ENCODE results near the gene DYDC2. TPM values are rescaled to one million over a fixed set of nuclear protein-coding genes. Genes with fewer than 3 reads are reported as not detected.

DYDC2 gene
- total RNA-seq, 1 donor from 2014 or later: 2.5 TPM

GRCh38 chr10:80411681-80412220, 55.2 kb downstream of the DYDC2 start:
- H3K4me3 Mint-ChIP-seq: peak overlapping the region; percentile 51

GRCh38 chr10:80412486-80412885, 55.9 kb downstream of the DYDC2 start:
- H3K27me3 Mint-ChIP-seq (ENCODE audit: low read depth): no peaks in the 10 kb centered on the region
- TF ChIP-seq CTCF (conservative IDR thresholded peaks at IDR 0.05): no peak
- no peaks in the 10 kb centered on the region for H3K9me3 Mint-ChIP-seq
- peaks cover 89% of the 10 kb centered on the region for H3K4me1 Mint-ChIP-seq
- peak overlapping the region; percentile 78 for H3K27ac Mint-ChIP-seq (ENCODE audit: unreplicated experiment)
- H3K36me3 Mint-ChIP-seq (ENCODE audit: low read depth): peaks cover 4% of the 10 kb centered on the region
- no peak for DNase-seq (ENCODE audit: low read depth, low spot score)
- H3K4me3 Mint-ChIP-seq: peak overlapping the region; percentile 51

More at GRCh38 chr10:80411681-80412220, 55.2 kb downstream of the DYDC2 start:
- Mint-ChIP-seq H3K27me3 (ENCODE audit: low read depth) (no peaks in the 10 kb centered on the region), H3K27ac (ENCODE audit: unreplicated experiment) (no peak overlapping the region), H3K36me3 (ENCODE audit: low read depth) (peaks cover 4% of the 10 kb centered on the region), H3K4me1 (peaks cover 85% of the 10 kb centered on the region), H3K9me3 (no peaks in the 10 kb centered on the region)
- no peak for DNase-seq (ENCODE audit: low read depth, low spot score)
- no peak for TF ChIP-seq CTCF (conservative IDR thresholded peaks at IDR 0.05)

GRCh38 chr10:80413271-80413996, 56.9 kb downstream of the DYDC2 start:
- Mint-ChIP-seq H3K9me3 (no peaks in the 10 kb centered on the region), H3K27ac (ENCODE audit: unreplicated experiment) (peak overlapping the region; percentile 90), H3K36me3 (ENCODE audit: low read depth) (peaks cover 4% of the 10 kb centered on the region), H3K4me3 (peak overlapping the region; percentile 72), H3K4me1 (peaks cover 90% of the 10 kb centered on the region), H3K27me3 (ENCODE audit: low read depth) (no peaks in the 10 kb centered on the region)
- DNase-seq (ENCODE audit: low read depth, low spot score): no peak
- no peak for TF ChIP-seq CTCF (conservative IDR thresholded peaks at IDR 0.05)

GRCh38 chr10:80414142-80414895, 57.7 kb downstream of the DYDC2 start:
- Mint-ChIP-seq H3K4me3 (peak overlapping the region; percentile 72), H3K27me3 (ENCODE audit: low read depth) (no peaks in the 10 kb centered on the region), H3K9me3 (no peaks in the 10 kb centered on the region), H3K4me1 (peaks cover 88% of the 10 kb centered on the region), H3K27ac (ENCODE audit: unreplicated experiment) (no peak overlapping the region), H3K36me3 (ENCODE audit: low read depth) (peaks cover 4% of the 10 kb centered on the region)
- TF ChIP-seq CTCF (conservative IDR thresholded peaks at IDR 0.05): no peak
- DNase-seq (ENCODE audit: low read depth, low spot score): no peak

- peak overlapping the region; percentile 28 for H3K27ac Mint-ChIP-seq (ENCODE audit: unreplicated experiment)
- H3K4me1 Mint-ChIP-seq: peaks cover 72% of the 10 kb centered on the region
- H3K9me3 Mint-ChIP-seq: no peaks in the 10 kb centered on the region
- H3K36me3 Mint-ChIP-seq (ENCODE audit: low read depth): peaks cover 4% of the 10 kb centered on the region
- TF ChIP-seq CTCF (conservative IDR thresholded peaks at IDR 0.05): no peak
- H3K4me3 Mint-ChIP-seq: no peak overlapping the region
- no peak for DNase-seq (ENCODE audit: low read depth, low spot score)
- no peaks in the 10 kb centered on the region for H3K27me3 Mint-ChIP-seq (ENCODE audit: low read depth)
Measured at GRCh38 chr10:80415734-80416478, 59.3 kb downstream of the DYDC2 start.

Data from neural crest cell (in vitro differentiated cells).